Activated CD8-positive, alpha-beta memory T cell treated with anti-CD3 and anti-CD28 coated beads for 24 hours (primary cell): ENCODE measurements around the gene ACCSL.
A peak's percentile ranks its signal among the peaks of the same experiment; 100 is the strongest.

Experiments
- DNase-seq: peaks from one replicate; pipeline ENCODE4 v3.0.0-alpha.2; 2020

ACCSL gene

GRCh38 chr11:44018829-44019228 lies 29.0 kb upstream of the ACCSL start:
- DNase-seq, result no peak

GRCh38 chr11:44024977-44025376 lies 22.8 kb upstream of the ACCSL start:
- no peak for DNase-seq

GRCh38 chr11:44025727-44026126 lies 22.1 kb upstream of the ACCSL start:
- no peak for DNase-seq

- no peak for DNase-seq
These were observed 19.4 kb upstream of the ACCSL start for GRCh38 chr11:44028401-44028800.

- DNase-seq, result no peak
These were observed 18.8 kb upstream of the ACCSL start for GRCh38 chr11:44028816-44029506.

- no peak for DNase-seq
These were observed 18.3 kb upstream of the ACCSL start for GRCh38 chr11:44029507-44029845.

GRCh38 chr11:44029977-44030911 lies 17.5 kb upstream of the ACCSL start:
- DNase-seq, result no peak

- DNase-seq, result no peak
These were observed 16.8 kb upstream of the ACCSL start for GRCh38 chr11:44030996-44031395.

- no peak for DNase-seq
These were observed 16.2 kb upstream of the ACCSL start for GRCh38 chr11:44031549-44031948.

GRCh38 chr11:44032299-44033085 lies 15.3 kb upstream of the ACCSL start:
- DNase-seq, result no peak

GRCh38 chr11:44033411-44033850 lies 14.3 kb upstream of the ACCSL start:
- no peak for DNase-seq

GRCh38 chr11:44033856-44034255 lies 13.9 kb upstream of the ACCSL start:
- DNase-seq, result no peak

- DNase-seq, result no peak
These were observed 13.1 kb upstream of the ACCSL start for GRCh38 chr11:44034639-44035038.

GRCh38 chr11:44036811-44037657 lies 10.7 kb upstream of the ACCSL start:
- no peak for DNase-seq

GRCh38 chr11:44037658-44037998 lies 10.2 kb upstream of the ACCSL start:
- no peak for DNase-seq

GRCh38 chr11:44043157-44043556 lies 4.6 kb upstream of the ACCSL start:
- no peak for DNase-seq

- DNase-seq, result no peak
These were observed 1.6 kb upstream of the ACCSL start for GRCh38 chr11:44046182-44046581.

GRCh38 chr11:44047298-44047697 lies 483 bp upstream of the ACCSL start:
- no peak for DNase-seq

GRCh38 chr11:44049832-44050231 lies 2.1 kb downstream of the ACCSL start:
- no peak for DNase-seq

- no peak for DNase-seq
These were observed 3.4 kb downstream of the ACCSL start for GRCh38 chr11:44051171-44051570.

- DNase-seq, result peak; percentile 38
These were observed 9.6 kb downstream of the ACCSL start for GRCh38 chr11:44057340-44057739.

GRCh38 chr11:44058275-44058674 lies 10.5 kb downstream of the ACCSL start:
- no peak for DNase-seq
